Measurements from ENCODE around the gene PAPSS2.

- TF ChIP-seq CTCF (IDR thresholded peaks at IDR 0.05), result no peak
- TF ChIP-seq POLR2A (IDR thresholded peaks at IDR 0.05), result no peak
These were observed 12.9 kb downstream of the PAPSS2 start for GRCh38 chr10:87672551-87672950.

Data from lower leg skin (tissue), 3 donors.